K562 (cell line): ENCODE data around the gene POLR3G. TPM values are rescaled to one million over a fixed set of nuclear protein-coding genes. Genes with fewer than 3 reads are reported as not detected.

Experiments used
- ATAC-seq: fragments of 200-7000 bp; cut with Tn5 transposase; 3 replicates; pipeline ENCODE4 v1.9.1; 2020; ENCODE audit warnings: moderate library complexity
- BruUV-seq: library from RNA; stranded (reverse); fragments of 400-500 nt; replicated peaks from 2 replicates; lab custom pipeline; 2021; lab: Mats Ljungman, UMichigan
- CTCF ChIA-PET: fragments of 300-600 bp; formaldehyde crosslinking; extraction: SDS; loops from one replicate; lab custom pipeline; 2021; ENCODE audit warnings: low intra/inter-chr PET ratio; lab: Yijun Ruan, JAX
- POLR2A ChIA-PET: fragments of 300-600, 350-650 bp; sonication (Branson Sonifier 250); formaldehyde crosslinking; extraction: SDS; loops from one replicate; lab custom pipeline; 2021; ENCODE audit warnings: antibody characterized with exemption, inconsistent platforms; lab: Yijun Ruan, JAX
- DNase-seq, 4 experiments: peaks; one replicate each; pipeline versions ENCODE4 v3.0.0 to v3.0.0-alpha.2; 2011 to 2018; ENCODE audit warnings: low spot score in 3 of 4, mixed read lengths in 3 of 4; ENCODE audit errors: extremely low read depth in 1 of 4
- FAIRE-seq: peaks from 2 replicates; lab custom pipeline; 2011; peaks lifted over from hg19 to GRCh38; lab: Jason Lieb, UNC
- H2AFZ ChIP-seq: 2 replicates; pipeline ENCODE4 v1.6.0; 2011; ENCODE audit warnings: low read depth, low read length, control low read depth, inconsistent platforms
- H3K27ac ChIP-seq: fragments of 200-600 bp; 3 replicates; pipeline ENCODE4 v1.8.0; 2011; ENCODE audit warnings: low read depth, mild to moderate bottlenecking, control low read depth, inconsistent platforms, low read length, moderate library complexity, mixed read lengths; ENCODE audit errors: extremely low read depth
- H3K27me3 ChIP-seq, 2 experiments: fragments of 300-600 bp in 1 of 2; 2 replicates in 1 of 2; 3 replicates in 1 of 2; pipeline versions ENCODE4 v1.6.0 to v1.8.0; 2011; ENCODE audit warnings: inconsistent platforms in 2 of 2, low read length in 2 of 2, mild to moderate bottlenecking in 1 of 2, mixed read lengths in 1 of 2, moderate library complexity in 1 of 2; ENCODE audit not compliant: control insufficient read depth in 2 of 2, insufficient read depth in 2 of 2
- H3K36me3 ChIP-seq: fragments of 300-600 bp; 3 replicates; pipeline ENCODE4 v1.8.0; 2011; ENCODE audit warnings: mild to moderate bottlenecking, low read length, inconsistent platforms; ENCODE audit not compliant: control insufficient read depth, insufficient read depth
- H3K4me1 ChIP-seq, 2 experiments: fragments of 200-600 bp in 1 of 2; replicated peaks in 1 of 2; 2 replicates in 1 of 2; 3 replicates in 1 of 2; pipeline versions ENCODE4 v1.5.1 to v1.8.0; 2011; ENCODE audit warnings: inconsistent platforms in 2 of 2, low read length in 2 of 2, mild to moderate bottlenecking in 1 of 2, mixed read lengths in 1 of 2, moderate library complexity in 1 of 2; ENCODE audit not compliant: control insufficient read depth in 2 of 2, insufficient read depth in 2 of 2
- H3K4me2 ChIP-seq: 2 replicates; pipeline ENCODE4 v1.6.1; 2011; ENCODE audit warnings: low read length, control low read depth, inconsistent platforms, mixed read lengths; ENCODE audit not compliant: insufficient read depth
- H3K4me3 ChIP-seq: fragments of 200-600 bp; sonication (generic), shearing (Covaris generic); 2 replicates; pipeline ENCODE4 v1.5.1; 2016; ENCODE audit warnings: control low read depth, inconsistent platforms
- H3K79me2 ChIP-seq: fragments of 200-600 bp; 3 replicates; pipeline ENCODE4 v1.8.0; 2011; ENCODE audit warnings: low read length, inconsistent platforms; ENCODE audit not compliant: control insufficient read depth, insufficient read depth
- H3K9ac ChIP-seq, 2 experiments: 2 replicates each; pipeline versions ENCODE4 v1.6.0 to v1.6.1; 2011; ENCODE audit warnings: low read depth in 2 of 2, low read length in 2 of 2, control low read depth in 1 of 2, inconsistent platforms in 1 of 2, mild to moderate bottlenecking in 1 of 2, mixed read lengths in 1 of 2; ENCODE audit not compliant: insufficient read depth in 1 of 2
- H3K9me1 ChIP-seq: one replicate; pipeline ENCODE4 v1.6.0; 2011; ENCODE audit warnings: inconsistent platforms, mild to moderate bottlenecking, low read length, moderate library complexity; ENCODE audit not compliant: control insufficient read depth, insufficient read depth
- H3K9me3 ChIP-seq: replicated peaks from 2 replicates; pipeline ENCODE4 v1.5.1; 2011; ENCODE audit warnings: low read depth, low read length, inconsistent platforms; ENCODE audit not compliant: control insufficient read depth, insufficient read depth
- H4K20me1 ChIP-seq: replicated peaks from 2 replicates; pipeline ENCODE4 v1.6.1; 2011; ENCODE audit warnings: low read length, inconsistent platforms, mixed read lengths; ENCODE audit not compliant: control insufficient read depth, insufficient read depth
- ATF3 ChIP-seq, 2 experiments: fragments of 450-650 bp in 1 of 2; sonication (generic) in 1 of 2; formaldehyde crosslinking in 1 of 2; IDR thresholded peaks in 1 of 2; conservative IDR thresholded peaks in 1 of 2; 2 replicates each; pipeline versions ENCODE4 v1.6.1 to v1.8.1; 2016 to 2023; ENCODE audit warnings: mild to moderate bottlenecking in 2 of 2, moderate library complexity in 2 of 2, inconsistent platforms in 1 of 2, missing genetic modification reagents in 1 of 2
- FOXA3 ChIP-seq, 2 experiments: fragments of 450-650 bp in 1 of 2; sonication (generic) in 1 of 2; formaldehyde crosslinking; IDR thresholded peaks in 1 of 2; conservative IDR thresholded peaks in 1 of 2; 2 replicates each; pipeline versions ENCODE4 v1.4.0 to v1.8.0; 2020 to 2022; ENCODE audit warnings: mild to moderate bottlenecking in 2 of 2, missing genetic modification reagents in 1 of 2
- HDAC2 ChIP-seq: fragments of 450-650 bp; IDR thresholded peaks from 2 replicates; pipeline ENCODE4 v1.6.1; 2016; ENCODE audit warnings: mild to moderate bottlenecking
- MYBL2 ChIP-seq, 2 experiments: fragments of 450-650 bp in 1 of 2; sonication (generic) in 1 of 2; formaldehyde crosslinking in 1 of 2; IDR thresholded peaks; 2 replicates each; pipeline versions ENCODE4 v1.6.1 to v1.8.1; 2017 to 2022; ENCODE audit warnings: borderline replicate concordance in 1 of 2, inconsistent platforms in 1 of 2, low read depth in 1 of 2, mild to moderate bottlenecking in 1 of 2, missing genetic modification reagents in 1 of 2, moderate library complexity in 1 of 2
- PHB2 ChIP-seq: fragments of 450-650 bp; IDR thresholded peaks from 2 replicates; pipeline ENCODE4 v1.6.1; 2017; ENCODE audit warnings: low read depth
- SMAD1 ChIP-seq: fragments of 150-350 bp; IDR thresholded peaks from 2 replicates; pipeline ENCODE4 v1.6.1; 2014; ENCODE audit warnings: low read length, low read depth; ENCODE audit not compliant: partially characterized antibody
- SMARCA4 ChIP-seq: fragments of 450-650 bp; IDR thresholded peaks from 2 replicates; pipeline ENCODE4 v1.6.1; 2016
- ZNF592 ChIP-seq: fragments of 450-650 bp; IDR thresholded peaks from 2 replicates; pipeline ENCODE4 v1.6.1; 2017; ENCODE audit warnings: antibody characterized with exemption, mild to moderate bottlenecking
- WGBS: fragments of 100-300 bp; shearing (Covaris generic); methylation state at CpG from one replicate; pipeline ENCODE4 v1.1.6; 2016; ENCODE audit warnings: low coverage, mixed read lengths; ENCODE audit not compliant: insufficient coverage; ENCODE audit errors: missing lambda C conversion rate; 5-methylcytosine and 5-hydroxymethylcytosine counted together
- in situ Hi-C: fragments of 300-500 bp; cut with MboI; formaldehyde crosslinking; loops from 4 replicates; pipeline ENCODE4 v1.15.0; 2018; ENCODE audit warnings: inconsistent platforms, mixed read lengths
- intact Hi-C: fragments of 100-400 bp; cut with micrococcal nuclease; formaldehyde crosslinking; loops from 2 replicates; pipeline ENCODE4 v1.14.2; 2022
- polyA plus RNA-seq, 8 experiments: library from polyadenylated mRNA; depleted of rRNA in 4 of 8; stranded (reverse) in 5 of 8; unstranded in 3 of 8; fragments of >200 nt; fragmentation: Nextera tagmentation in 2 of 8; fragmentation: Illumina TruSeq in 1 of 8; extraction: Ambion mirVana in 2 of 8; extraction: Trizol in 1 of 8; gene quantifications; 2 replicates each; pipeline versions ENCODE4 v1.2.1 to v1.2.3, GENCODE V29; 2011 to 2014; ENCODE audit warnings: inconsistent platforms in 1 of 8, missing spikeins in 1 of 8
- total RNA-seq, 7 experiments: library from RNA; depleted of rRNA in 6 of 7; stranded (reverse); fragments of >200 nt in 6 of 7; fragmentation: Illumina TruSeq in 2 of 7; extraction: Trizol in 2 of 7; gene quantifications; 2 replicates each; pipeline versions ENCODE4 v1.2.1 to v1.2.3, GENCODE V29; 2011 to 2021; ENCODE audit warnings: low replicate concordance in 1 of 7
- TF ChIP-seq, protein P1 (sequence below), 3 experiments: fragments of 200-800 bp in 1 of 3; fragments of 250-450 bp in 1 of 3; fragments of 450-650 bp in 1 of 3; sonication (Bioruptor Pico) in 1 of 3; sonication (Bioruptor generic) in 1 of 3; formaldehyde crosslinking in 1 of 3; IDR thresholded peaks; 2 replicates each; pipeline versions ENCODE4 v1.6.1 to v1.8.0; 2016 to 2022; ENCODE audit warnings: mild to moderate bottlenecking in 2 of 3, missing genetic modification characterization in 2 of 3, missing compliant biosample characterization in 1 of 3, moderate library complexity in 1 of 3

Gene POLR3G
- total and polyA plus RNA-seq, 9 of the 15 experiments (the other 6 are each of a cell fraction or from before 2014, with no cell fraction given) = 39.0 to 111 (median 59.0) TPM

DNA sequence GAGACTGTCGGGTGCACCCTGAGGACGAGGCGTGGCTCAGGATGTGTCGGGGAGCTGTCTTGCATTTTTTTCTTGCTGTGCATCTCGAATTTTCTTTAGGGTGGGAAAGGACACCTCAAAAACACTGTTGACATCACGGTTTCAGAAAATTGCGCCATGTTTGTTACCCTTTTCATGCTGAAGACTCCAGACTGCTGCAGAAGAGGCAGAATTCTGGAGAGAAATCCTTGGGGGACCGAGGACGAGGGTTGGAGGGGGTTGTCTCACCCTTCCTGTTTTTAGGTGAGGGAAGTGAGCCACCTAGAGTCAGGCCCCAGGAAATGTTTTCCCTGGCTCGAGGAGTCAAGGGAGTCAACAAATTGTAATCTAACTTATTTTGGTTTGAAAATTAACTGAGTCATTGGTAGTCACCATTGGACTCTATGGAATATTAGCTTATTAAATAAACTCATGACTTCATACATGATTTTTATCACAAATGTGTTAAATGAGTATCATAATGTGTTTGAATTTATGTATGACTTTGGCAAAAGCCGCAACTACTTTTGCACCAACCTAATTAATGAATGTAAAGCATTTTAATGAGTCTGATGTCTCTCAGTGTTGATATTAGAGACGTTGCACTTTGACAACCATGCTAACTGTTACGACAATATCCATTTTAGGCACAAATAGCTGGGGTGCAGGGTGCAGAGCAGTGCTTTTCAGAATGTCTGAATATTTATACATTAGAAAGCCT lies 55.4 kb downstream of the POLR3G start:
- Histone ChIP-seq H3K9ac (peak overlapping the region; percentile 88 to 95), H4K20me1 (no peaks in the 10 kb centered on the region), H3K4me2 (peak overlapping the region; percentile 99), H2AFZ (peak overlapping the region; percentile 99), H3K4me3 (peak overlapping the region; percentile 76), H3K27me3 (no peaks in the 10 kb centered on the region), H3K79me2 (peaks cover 41% of the 10 kb centered on the region), H3K27ac (peak overlapping the region; percentile 91), H3K9me3 (no peaks in the 10 kb centered on the region), H3K36me3 (peaks cover 20% of the 10 kb centered on the region; the same call in 2 of the 3 replicates), H3K4me1 (peaks cover 4 to 18% of the 10 kb centered on the region in 2 experiments; a peak in 4 of 5 replicates), H3K9me1 (no peaks in the 10 kb centered on the region)
- 4% methylated on average over 13 of the region's 13 CpGs for WGBS
- DNase-seq (peak; percentile 50 to 89 (median 70)), FAIRE-seq (peak; percentile 91), ATAC-seq (peak; percentile 75)
- CTCF ChIA-PET = interaction anchor here (0.6 to 2.9 kb wide), 4 partner anchors 91 to 579 kb away, joined by 3 to 22 read pairs (median 4); no protein-coding TSS in a partner anchor
- intact Hi-C loops = loop anchor here (1.0 to 10.0 kb wide), 7 partner anchors 56 to 325 kb away; partner anchors contain the start of genes MBLAC2 and POLR3G
- in situ Hi-C loops = no loop called here
- POLR2A ChIA-PET = interaction anchor here (0.8 to 1.9 kb wide), 5 partner anchors 10 to 90 kb away, joined by 3 to 5 read pairs (median 3); no protein-coding TSS in a partner anchor
- TSS peak; percentile 88 for BruUV-seq
- TF ChIP-seq MYBL2 (IDR thresholded peaks at IDR 0.05; ENCODE audit: low read depth) (peak; percentile 82), MYBL2 (CRISPR knock-in tag; IDR thresholded peaks at IDR 0.05; ENCODE audit: borderline replicate concordance) (no peak), HDAC2 (peak; percentile 14; the same call in 1 of the 2 replicates), SMAD1 (no peak), ATF3 (IDR thresholded peaks at IDR 0.05) (peak; percentile 32; the same call in 1 of the 2 replicates), ATF3 (CRISPR knock-in tag; conservative IDR thresholded peaks at IDR 0.05) (no peak), SMARCA4 (peak; percentile 53; the same call in 1 of the 2 replicates), PHB2 (0 out of 2 replicates have a peak, but pooled peaks have one; percentile 12), FOXA3 (CRISPR knock-in tag; conservative IDR thresholded peaks at IDR 0.05 in 1 of 2, IDR thresholded peaks at IDR 0.05 in 1 of 2) (0 out of 4 replicates have a peak, but pooled peaks of 1 of the 2 experiments have one; percentile 17), ZNF592 (peak; percentile 61; the same call in 1 of the 2 replicates)
- TF ChIP-seq, protein P1, sequence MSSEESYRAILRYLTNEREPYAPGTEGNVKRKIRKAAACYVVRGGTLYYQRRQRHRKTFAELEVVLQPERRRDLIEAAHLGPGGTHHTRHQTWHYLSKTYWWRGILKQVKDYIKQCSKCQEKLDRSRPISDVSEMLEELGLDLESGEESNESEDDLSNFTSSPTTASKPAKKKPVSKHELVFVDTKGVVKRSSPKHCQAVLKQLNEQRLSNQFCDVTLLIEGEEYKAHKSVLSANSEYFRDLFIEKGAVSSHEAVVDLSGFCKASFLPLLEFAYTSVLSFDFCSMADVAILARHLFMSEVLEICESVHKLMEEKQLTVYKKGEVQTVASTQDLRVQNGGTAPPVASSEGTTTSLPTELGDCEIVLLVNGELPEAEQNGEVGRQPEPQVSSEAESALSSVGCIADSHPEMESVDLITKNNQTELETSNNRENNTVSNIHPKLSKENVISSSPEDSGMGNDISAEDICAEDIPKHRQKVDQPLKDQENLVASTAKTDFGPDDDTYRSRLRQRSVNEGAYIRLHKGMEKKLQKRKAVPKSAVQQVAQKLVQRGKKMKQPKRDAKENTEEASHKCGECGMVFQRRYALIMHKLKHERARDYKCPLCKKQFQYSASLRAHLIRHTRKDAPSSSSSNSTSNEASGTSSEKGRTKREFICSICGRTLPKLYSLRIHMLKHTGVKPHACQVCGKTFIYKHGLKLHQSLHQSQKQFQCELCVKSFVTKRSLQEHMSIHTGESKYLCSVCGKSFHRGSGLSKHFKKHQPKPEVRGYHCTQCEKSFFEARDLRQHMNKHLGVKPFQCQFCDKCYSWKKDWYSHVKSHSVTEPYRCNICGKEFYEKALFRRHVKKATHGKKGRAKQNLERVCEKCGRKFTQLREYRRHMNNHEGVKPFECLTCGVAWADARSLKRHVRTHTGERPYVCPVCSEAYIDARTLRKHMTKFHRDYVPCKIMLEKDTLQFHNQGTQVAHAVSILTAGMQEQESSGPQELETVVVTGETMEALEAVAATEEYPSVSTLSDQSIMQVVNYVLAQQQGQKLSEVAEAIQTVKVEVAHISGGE (CRISPR knock-in tag; IDR thresholded peaks at IDR 0.05) = peak in 1 of 3 experiments; percentile 28; a peak in 1 of 6 replicates
